ENCODE measurements around the gene PDSS2.
A peak's percentile ranks its signal among the peaks of the same experiment; 100 is the strongest.
"Not testable (repeated sequence)": the region's sequence is repeated elsewhere in the genome, so short reads cannot be mapped to it uniquely, and the experiment has no call there.

Gene PDSS2

DNA sequence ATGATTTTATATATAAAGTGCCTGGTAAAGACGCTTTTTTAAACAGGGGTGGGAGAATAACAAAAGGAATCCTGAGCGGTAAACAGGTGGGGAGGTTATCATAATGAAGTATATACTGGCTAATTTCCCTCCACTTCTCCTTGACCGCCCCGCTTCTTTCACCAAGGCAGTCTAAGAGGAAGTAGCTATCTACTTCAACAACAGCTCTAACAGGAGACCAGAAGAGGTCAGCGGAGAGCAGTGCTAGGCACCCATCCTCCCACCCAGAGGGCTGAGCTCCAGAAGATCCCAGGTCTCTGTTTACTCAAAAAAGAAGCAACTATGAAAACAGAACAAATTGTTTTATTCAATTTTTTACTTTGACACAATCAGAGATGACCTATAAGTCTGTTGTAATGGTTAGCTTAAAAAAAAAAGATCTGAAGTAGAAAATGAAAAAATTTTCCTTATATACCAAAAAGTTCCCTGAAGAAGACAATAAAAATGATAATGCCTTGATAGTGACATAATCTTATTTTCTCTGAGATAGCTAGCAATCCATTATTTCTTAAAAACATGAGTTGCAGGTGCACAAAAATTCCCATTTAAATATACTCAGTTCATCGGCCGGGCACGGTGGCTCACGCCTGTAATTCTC is 141.1 kb downstream of the PDSS2 start:
- peak in 5 of 14 donors; percentile 1 to 33 (median 6) for DNase-seq

DNA sequence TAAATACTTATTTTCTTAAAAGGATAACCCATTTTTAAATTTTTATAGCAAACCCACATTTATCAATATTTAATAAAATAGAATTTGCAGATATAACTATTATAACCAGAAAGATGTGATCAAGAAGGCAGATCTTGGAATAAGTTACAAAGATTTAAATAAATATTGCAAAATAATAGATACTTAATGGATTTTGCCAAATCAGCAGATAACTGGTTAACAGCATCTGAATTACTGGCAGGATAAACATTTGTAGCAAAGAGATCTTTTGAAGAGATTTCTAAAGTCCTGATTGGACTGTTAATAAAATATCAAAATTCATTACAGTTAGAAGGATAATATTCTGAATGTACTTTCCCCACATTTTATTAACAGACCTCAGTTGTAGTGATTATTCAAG is 144.2 kb downstream of the PDSS2 start:
- no peak for DNase-seq

DNA sequence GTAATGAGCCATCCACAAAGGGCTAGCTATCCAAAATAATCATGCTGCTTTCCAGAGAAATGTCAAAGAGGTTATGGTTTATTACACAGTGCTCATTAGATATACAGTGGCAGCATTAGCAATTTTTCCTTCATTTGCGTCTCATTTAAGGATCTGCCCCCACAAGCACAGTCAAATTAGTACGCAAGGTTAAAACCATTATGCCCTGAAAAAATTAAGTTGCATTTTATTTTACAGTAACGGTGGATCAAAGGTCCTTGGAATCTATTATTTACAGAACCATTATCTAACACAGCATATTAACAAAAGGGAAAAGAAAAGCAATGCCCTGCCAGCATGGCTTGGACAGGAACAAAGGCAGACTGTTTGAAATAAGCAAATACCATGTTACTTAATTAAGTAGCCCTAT is 144.8 kb downstream of the PDSS2 start:
- no peak for DNase-seq

GRCh38 chr6:107313776-107314175 is 145.6 kb downstream of the PDSS2 start:
- DNase-seq, result no peak

- no peak for DNase-seq
Observed at GRCh38 chr6:107310362-107310761, 149.0 kb downstream of the PDSS2 start.

DNA sequence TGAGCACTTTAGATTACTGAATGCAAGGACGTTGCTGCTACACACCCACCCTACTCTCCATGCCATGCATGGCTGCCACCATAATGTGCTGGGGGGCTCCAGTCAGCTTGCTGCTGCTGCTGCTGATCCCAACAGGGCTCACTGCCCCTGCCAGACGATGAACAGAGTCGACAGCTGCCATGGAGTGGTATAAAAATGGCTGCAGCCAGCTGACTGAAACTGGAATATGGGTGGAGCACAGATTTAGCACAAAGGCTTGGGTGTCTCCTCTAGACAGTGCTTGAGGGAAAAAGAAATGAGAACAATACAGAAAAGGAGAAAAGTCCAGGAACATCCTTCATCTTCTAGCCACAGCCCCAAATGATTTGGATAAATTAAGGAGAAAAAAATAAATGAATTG is 150.7 kb downstream of the PDSS2 start:
- DNase-seq, result no peak

GRCh38 chr6:107305994-107306393 is 153.4 kb downstream of the PDSS2 start:
- DNase-seq, result not testable (repeated sequence)

- DNase-seq, result no peak
Observed at GRCh38 chr6:107305391-107305790, 154.0 kb downstream of the PDSS2 start.

GRCh38 chr6:107304421-107305025 is 154.8 kb downstream of the PDSS2 start:
- no peak for DNase-seq

DNA sequence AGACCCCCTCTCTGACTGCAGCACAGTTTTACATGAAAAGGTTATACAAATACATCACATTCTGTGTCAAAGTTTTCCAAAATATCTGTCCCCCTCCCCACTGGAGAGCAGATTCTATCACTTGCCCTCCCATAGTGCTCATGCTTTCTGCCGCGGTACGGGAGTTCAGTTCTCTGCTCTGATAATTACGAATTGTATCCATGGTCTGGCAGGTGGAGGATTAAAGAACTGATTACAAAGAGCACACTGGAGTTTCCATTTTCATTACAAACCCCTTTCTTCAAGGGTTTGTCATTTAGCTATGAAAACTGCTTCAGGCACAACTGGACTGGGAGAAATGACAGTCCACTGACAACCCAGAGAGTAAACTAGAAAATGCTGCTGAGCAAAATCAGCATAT is 166.0 kb downstream of the PDSS2 start:
- DNase-seq, result no peak

DNA sequence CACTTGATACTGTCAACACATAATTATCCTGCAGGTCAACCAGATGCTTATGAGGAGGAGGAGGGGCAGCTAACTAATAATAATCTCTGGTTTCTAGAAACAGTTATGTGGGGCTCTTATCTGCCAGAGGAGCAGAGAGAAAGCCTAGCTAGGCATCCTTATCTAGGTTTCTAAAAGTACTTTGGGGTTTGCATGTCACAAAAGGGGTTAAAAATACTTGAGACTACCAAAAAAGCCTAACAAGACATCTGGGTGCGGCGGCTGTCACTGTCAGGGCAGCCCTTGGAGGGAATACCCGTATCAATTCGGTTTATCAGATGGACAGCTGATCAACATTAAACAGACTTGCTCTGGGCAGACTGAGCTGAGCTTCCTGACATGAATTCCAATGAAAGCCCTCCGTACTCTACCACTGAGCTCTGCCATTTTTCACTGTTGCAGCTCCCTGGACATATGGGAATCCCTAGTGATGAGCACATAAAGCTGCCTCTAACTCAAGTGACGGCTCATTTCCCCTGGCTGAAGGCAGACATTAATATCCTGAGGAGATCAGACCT is 166.6 kb downstream of the PDSS2 start:
- DNase-seq, result peak in 2 of 14 donors; percentile 4 to 8

DNA sequence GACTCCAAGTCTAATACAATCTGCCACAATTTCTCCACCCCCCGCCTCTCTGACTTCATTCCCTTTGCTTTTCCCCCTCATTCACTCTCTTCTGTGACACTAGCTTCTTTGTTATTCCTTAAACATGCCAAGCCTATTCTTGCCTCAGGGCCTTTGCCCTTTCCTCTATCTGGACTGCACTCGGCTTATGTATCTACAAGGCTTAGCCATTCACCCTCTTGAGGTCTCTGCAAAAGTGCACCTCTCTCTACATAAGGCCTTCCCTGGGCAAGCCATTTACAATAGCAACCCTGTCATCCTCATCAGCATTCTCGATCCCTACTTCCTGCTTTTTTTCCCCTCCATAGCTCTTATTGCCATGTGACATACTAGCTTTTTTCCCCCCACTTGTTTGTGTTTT is 168.9 kb downstream of the PDSS2 start:
- no peak for DNase-seq

DNA sequence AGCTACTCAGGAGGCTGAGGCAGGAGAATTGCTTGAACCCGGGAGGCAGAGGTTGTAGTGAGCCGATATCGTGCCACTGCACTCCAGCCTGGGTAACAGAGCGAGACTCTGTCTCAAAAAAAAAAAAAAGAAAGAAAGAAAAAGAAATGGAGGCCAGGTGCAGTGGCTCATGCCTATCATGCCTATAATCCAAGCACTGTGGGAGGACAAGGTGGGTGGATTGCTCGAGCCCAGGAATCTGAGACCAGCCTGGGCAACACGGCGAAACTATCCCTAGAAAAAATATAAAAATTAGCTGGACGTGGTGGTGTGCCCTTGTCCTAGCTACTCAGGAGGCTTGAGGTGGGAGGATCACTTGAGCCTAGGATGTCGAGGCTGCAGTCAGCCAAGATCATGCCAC is 170.1 kb downstream of the PDSS2 start:
- not testable (repeated sequence) for DNase-seq

GRCh38 chr6:107285683-107286082 is 173.7 kb downstream of the PDSS2 start:
- not testable (repeated sequence) for DNase-seq

GRCh38 chr6:107284805-107285204 is 174.6 kb downstream of the PDSS2 start:
- DNase-seq, result no peak

GRCh38 chr6:107280791-107281190 is 178.6 kb downstream of the PDSS2 start:
- no peak for DNase-seq

GRCh38 chr6:107280001-107280400 is 179.4 kb downstream of the PDSS2 start:
- DNase-seq, result not testable (repeated sequence)

GRCh38 chr6:107275330-107275865 is 184.0 kb downstream of the PDSS2 start:
- DNase-seq, result no peak

- no peak for DNase-seq
Observed at GRCh38 chr6:107274288-107274687, 185.1 kb downstream of the PDSS2 start.

DNA sequence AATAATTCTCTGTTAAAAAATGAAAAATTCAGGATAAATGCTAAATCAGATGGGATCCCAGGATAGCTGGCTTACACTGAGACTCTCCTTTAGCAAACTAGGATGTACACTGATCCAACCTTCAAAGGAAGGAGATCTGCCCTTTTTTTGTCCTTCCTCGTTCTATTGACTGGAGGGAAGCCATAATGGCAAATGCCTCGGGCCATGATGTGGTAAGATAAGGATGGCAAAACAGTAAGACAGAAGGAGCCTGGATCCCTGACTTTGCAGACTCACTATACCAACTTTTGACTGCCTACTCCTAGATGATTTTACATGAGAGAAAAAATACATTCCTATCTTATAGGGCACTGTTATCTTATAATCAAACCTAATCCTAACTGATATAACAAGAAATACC is 187.1 kb downstream of the PDSS2 start:
- no peak for DNase-seq

DNA sequence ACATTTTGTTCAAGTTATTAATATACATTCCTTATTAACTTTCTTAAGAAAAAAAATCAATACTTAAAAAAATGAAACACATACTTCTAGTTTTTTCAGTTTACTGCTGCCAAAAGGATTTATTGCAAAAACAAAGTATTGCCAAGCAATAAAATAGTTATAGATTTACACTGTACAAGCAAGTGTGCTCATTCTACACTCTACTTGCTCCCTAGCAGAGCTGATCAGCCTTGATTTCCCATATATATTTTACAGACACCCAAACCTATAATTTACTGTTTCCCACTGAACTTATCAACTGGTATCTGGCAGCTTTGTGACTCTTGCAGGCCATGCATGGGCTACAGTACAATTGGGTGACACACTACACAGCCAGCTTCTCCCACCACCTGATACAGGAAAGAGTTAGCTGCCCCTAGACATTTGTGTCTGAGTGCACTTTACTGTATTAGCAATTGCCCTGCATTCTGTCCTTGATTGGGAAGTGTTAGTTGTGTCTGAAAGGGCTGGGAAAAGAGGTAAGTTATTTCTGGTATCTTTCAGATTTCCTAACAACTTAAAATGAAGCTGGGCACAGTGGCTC is 188.1 kb downstream of the PDSS2 start:
- no peak for DNase-seq

DNA sequence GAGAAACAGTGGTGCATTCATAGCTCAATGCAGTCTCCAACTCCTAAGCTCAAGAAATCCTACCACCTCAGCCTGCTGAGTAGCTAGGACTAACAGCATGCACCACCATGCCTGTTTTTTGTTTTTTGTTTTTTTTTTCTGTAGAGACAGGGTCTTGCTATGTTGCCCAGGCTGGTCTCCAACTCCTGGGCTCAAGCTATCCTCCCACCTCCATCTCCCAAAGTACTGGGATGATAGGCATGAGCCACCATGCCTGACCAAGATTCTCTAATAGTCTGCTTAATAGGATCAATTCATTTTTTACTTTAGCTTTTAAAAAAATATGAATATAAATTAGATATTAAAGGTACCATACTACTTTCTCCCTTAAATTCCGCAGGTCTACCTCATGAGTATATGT is 191.7 kb downstream of the PDSS2 start:
- no peak for DNase-seq

GRCh38 chr6:107267006-107267405 is 192.4 kb downstream of the PDSS2 start:
- no peak for DNase-seq

GRCh38 chr6:107266563-107266962 is 192.8 kb downstream of the PDSS2 start:
- no peak for DNase-seq

Data from C1 segment of cervical spinal cord (tissue), 14 donors.